GDM1 (cell line): ENCODE measurements around the gene DENND4A.
A peak's percentile ranks its signal among the peaks of the same experiment; 100 is the strongest.
"Not testable (repeated sequence)": the region's sequence is repeated elsewhere in the genome, so short reads cannot be mapped to it uniquely, and the experiment has no call there.

Experiments
- DNase-seq: peaks from one replicate; lab custom pipeline; 2025; lab: John Stamatoyannopoulos, UW

DENND4A gene

GRCh38 chr15:65631503-65631902, 160.6 kb downstream of the DENND4A start:
- no peak for DNase-seq

- no peak for DNase-seq
Measured at GRCh38 chr15:65630760-65631159, 161.3 kb downstream of the DENND4A start.

GRCh38 chr15:65629548-65629947, 162.5 kb downstream of the DENND4A start:
- no peak for DNase-seq

GRCh38 chr15:65626856-65627255, 165.2 kb downstream of the DENND4A start:
- DNase-seq = no peak

- no peak for DNase-seq
Measured at GRCh38 chr15:65623103-65623502, 169.0 kb downstream of the DENND4A start.

GRCh38 chr15:65621638-65622037, 170.5 kb downstream of the DENND4A start, which contains the start of gene SLC24A1:
TSS of gene SLC24A1 (plus strand) at chr15:65621938. CDS start at chr15:65624081, 2,143 bp downstream.
- no peak for DNase-seq

GRCh38 chr15:65620833-65621232, 171.3 kb downstream of the DENND4A start:
- no peak for DNase-seq

GRCh38 chr15:65619626-65620290, 172.3 kb downstream of the DENND4A start:
- no peak for DNase-seq

- DNase-seq = no peak
Measured at GRCh38 chr15:65618560-65619109, 173.5 kb downstream of the DENND4A start.

GRCh38 chr15:65615887-65616286, 176.2 kb downstream of the DENND4A start:
- not testable (repeated sequence) for DNase-seq

GRCh38 chr15:65612949-65613744, 178.9 kb downstream of the DENND4A start:
- DNase-seq = no peak

- DNase-seq = no peak
Measured at GRCh38 chr15:65612616-65612946, 179.5 kb downstream of the DENND4A start.

- no peak for DNase-seq
Measured at GRCh38 chr15:65611888-65612615, 180.0 kb downstream of the DENND4A start.

- peak; percentile 95 for DNase-seq
Measured at GRCh38 chr15:65610871-65611718, 181.0 kb downstream of the DENND4A start, which contains the start of gene INTS14. TSS of gene INTS14 (minus strand) at chr15:65611131. CDS start at chr15:65607380, 3,751 bp downstream.
